Measurements from ENCODE around the gene DGCR8. TPM values are rescaled to one million over a fixed set of nuclear protein-coding genes. Genes with fewer than 3 reads are reported as not detected.

DGCR8 gene
- polyA plus RNA-seq, 2 of the 4 experiments (the other 2 are of a cell fraction): 18.1 to 21.3 TPM

GRCh38 chr22:20126284-20127029 is 46.4 kb downstream of the DGCR8 start:
- H3K9me3 ChIP-seq: no peaks in the 10 kb centered on the region
- DNase-seq (ENCODE audit: low read depth in 1 of 2, low spot score in 1 of 2) (no peak), FAIRE-seq (no peak), ATAC-seq (no peak)
- no peak overlapping the region for H3K4me2 ChIP-seq
- TF ChIP-seq HOXB13 (CRISPR knock-in tag; IDR thresholded peaks at IDR 0.05; ENCODE audit: low read depth) (no peak), MYC (IDR thresholded peaks at IDR 0.05; ENCODE audit: borderline replicate concordance, low read length) (no peak), ZSCAN20 (CRISPR knock-in tag; IDR thresholded peaks at IDR 0.05) (no peak), TFCP2L1 (CRISPR knock-in tag; IDR thresholded peaks at IDR 0.05) (no peak), RARB (CRISPR knock-in tag; IDR thresholded peaks at IDR 0.05) (no peak), BCL3 (IDR thresholded peaks at IDR 0.05) (no peak), JUNB (IDR thresholded peaks at IDR 0.05) (no peak), CTCF (IDR thresholded peaks at IDR 0.05) (no peak), KDM1A (IDR thresholded peaks at IDR 0.05; ENCODE audit: low read depth) (no peak), EP300 (IDR thresholded peaks at IDR 0.05) (no peak), ESRRA (IDR thresholded peaks at IDR 0.05; ENCODE audit: borderline replicate concordance, low read length) (no peak), PBX3 (IDR thresholded peaks at IDR 0.05) (no peak), POLR2A (IDR thresholded peaks at IDR 0.05; ENCODE audit: low read length) (no peak), USF2 (IDR thresholded peaks at IDR 0.05) (no peak), MAX (IDR thresholded peaks at IDR 0.05) (no peak), MAZ (IDR thresholded peaks at IDR 0.05; ENCODE audit: borderline replicate concordance, low read depth, low read length) (no peak), RCOR1 (IDR thresholded peaks at IDR 0.05; ENCODE audit: low read depth, low read length) (no peak), PHF8 (IDR thresholded peaks at IDR 0.05; ENCODE audit: borderline replicate concordance, low read depth) (no peak)
- no peak overlapping the region for H3K27ac ChIP-seq
- H3K4me3 ChIP-seq: no peak overlapping the region
- CTCF ChIA-PET: no interaction called here
- POLR2A ChIA-PET: no interaction called here
- no peaks in the 10 kb centered on the region for H3K4me1 ChIP-seq
- 95% methylated on average over 14 of the region's 19 CpGs for WGBS (ENCODE audit: missing lambda C conversion rate)

GRCh38 chr22:20127318-20127868 is 47.4 kb downstream of the DGCR8 start:
- FAIRE-seq: no peak
- WGBS (ENCODE audit: missing lambda C conversion rate): 78% methylated on average over 8 of the region's 15 CpGs
- no peaks in the 10 kb centered on the region for H3K9me3 ChIP-seq
- no peak overlapping the region for H3K27ac ChIP-seq
- TF ChIP-seq SMC3 (IDR thresholded peaks at IDR 0.05) (no peak), HOXA7 (CRISPR knock-in tag; IDR thresholded peaks at IDR 0.05) (no peak), KDM1A (IDR thresholded peaks at IDR 0.05; ENCODE audit: low read depth) (no peak), CBX2 (IDR thresholded peaks at IDR 0.05; ENCODE audit: borderline replicate concordance, low read depth) (no peak), FOSL2 (IDR thresholded peaks at IDR 0.05) (no peak), FOSL2 (CRISPR knock-in tag; IDR thresholded peaks at IDR 0.05) (no peak), TFCP2L1 (CRISPR knock-in tag; IDR thresholded peaks at IDR 0.05) (no peak), E2F6 (IDR thresholded peaks at IDR 0.05; ENCODE audit: borderline replicate concordance, low read depth) (no peak), MAFK (IDR thresholded peaks at IDR 0.05; ENCODE audit: partially characterized antibody) (no peak), FOSB (CRISPR knock-in tag; IDR thresholded peaks at IDR 0.05) (no peak), ZNF302 (CRISPR knock-in tag; IDR thresholded peaks at IDR 0.05) (no peak), MYC (IDR thresholded peaks at IDR 0.05; ENCODE audit: borderline replicate concordance, low read length) (no peak), CHD4 (IDR thresholded peaks at IDR 0.05; ENCODE audit: borderline replicate concordance) (no peak), NPAS2 (CRISPR knock-in tag; IDR thresholded peaks at IDR 0.05; ENCODE audit: borderline replicate concordance) (no peak)
- H3K4me3 ChIP-seq: no peak overlapping the region
- no peak overlapping the region for H3K4me2 ChIP-seq
- no peaks in the 10 kb centered on the region for H3K4me1 ChIP-seq
- no peak for DNase-seq (ENCODE audit: low read depth in 1 of 2, low spot score in 1 of 2)
- ChIA-PET CTCF (interaction anchor here (1.0 kb wide), 1 partner anchor 30 kb away, joined by 3 read pairs; no protein-coding TSS in a partner anchor), POLR2A (no interaction called here)
- no peak for ATAC-seq

All from A549 (cell line).